OCI-LY7 (cell line): ENCODE measurements around the gene TENT5D. TPM values are rescaled to one million over a fixed set of nuclear protein-coding genes. Genes with fewer than 3 reads are reported as not detected.

Experiments used
- BruUV-seq: library from RNA; stranded (reverse); fragments of 400-500 nt; replicated peaks from 2 replicates; lab custom pipeline; 2021; lab: Mats Ljungman, UMichigan
- CTCF ChIA-PET: fragments of 300-600 bp; sonication (Branson Sonifier 250); formaldehyde crosslinking; loops from one replicate; lab custom pipeline; 2022; ENCODE audit warnings: antibody characterized with exemption; ENCODE audit not compliant: unreplicated experiment; lab: Charles Lee
- POLR2A ChIA-PET: fragments of 300-600 bp; sonication (Branson Sonifier 250); formaldehyde crosslinking; loops from one replicate; lab custom pipeline; 2022; ENCODE audit warnings: antibody characterized with exemption; lab: Charles Lee
- DNase-seq: peaks from one replicate; pipeline ENCODE4 v3.0.0-alpha.2; 2015; ENCODE audit warnings: low spot score
- H2AFZ ChIP-seq: fragments of 200-600 bp; sonication (generic), shearing (Covaris generic); 2 replicates; pipeline ENCODE4 v1.6.1; 2014; ENCODE audit warnings: mild to moderate bottlenecking, antibody characterized with exemption, low read length, moderate library complexity
- H3K27ac ChIP-seq: fragments of 200-600 bp; sonication (generic); 2 replicates; pipeline ENCODE4 v1.5.1; 2014; ENCODE audit warnings: mixed run types, low read depth, mild to moderate bottlenecking, moderate library complexity, low read length, inconsistent platforms; ENCODE audit not compliant: poor library complexity, severe bottlenecking
- H3K36me3 ChIP-seq: fragments of 200-600 bp; sonication (generic); 2 replicates; pipeline ENCODE4 v1.6.1; 2014; ENCODE audit warnings: mild to moderate bottlenecking, antibody characterized with exemption, low read length, moderate library complexity, mixed read lengths; ENCODE audit not compliant: insufficient read depth
- H3K4me1 ChIP-seq: fragments of 200-600 bp; sonication (generic); 2 replicates; pipeline ENCODE4 v1.5.1; 2014; ENCODE audit warnings: mild to moderate bottlenecking, low read length; ENCODE audit not compliant: insufficient read depth, poor library complexity, severe bottlenecking
- H3K4me2 ChIP-seq: fragments of 200-600 bp; sonication (generic); 2 replicates; pipeline ENCODE4 v1.6.1; 2014; ENCODE audit warnings: mild to moderate bottlenecking, low read length
- H3K4me3 ChIP-seq: fragments of 200-600 bp; sonication (generic); 2 replicates; pipeline ENCODE4 v1.5.1; 2014; ENCODE audit warnings: mild to moderate bottlenecking, low read depth, low read length; ENCODE audit not compliant: poor library complexity, severe bottlenecking
- H3K79me2 ChIP-seq: fragments of 200-600 bp; sonication (generic); 2 replicates; pipeline ENCODE4 v1.6.1; 2016; ENCODE audit warnings: low read depth, mild to moderate bottlenecking, low read length, moderate library complexity, mixed read lengths; ENCODE audit not compliant: insufficient read depth
- H3K9me2 ChIP-seq: fragments of 200-600 bp; sonication (generic); 2 replicates; pipeline ENCODE4 v1.6.1; 2016; ENCODE audit warnings: mild to moderate bottlenecking, low read length, mixed read lengths; ENCODE audit not compliant: insufficient read depth
- H3K9me3 ChIP-seq: fragments of 200-600 bp; sonication (generic); 2 replicates; pipeline ENCODE4 v1.6.1; 2014; ENCODE audit warnings: mild to moderate bottlenecking, mixed run types, low read length, mixed read lengths
- H4K20me1 ChIP-seq: fragments of 200-600 bp; sonication (generic); 2 replicates; pipeline ENCODE4 v1.6.1; 2014; ENCODE audit warnings: mild to moderate bottlenecking, antibody characterized with exemption, low read length, moderate library complexity, mixed read lengths; ENCODE audit not compliant: insufficient read depth
- EZH2phosphoT487 ChIP-seq: fragments of 200-600 bp; sonication (generic); IDR thresholded peaks from 2 replicates; pipeline ENCODE4 v1.6.1; 2018; ENCODE audit warnings: low read depth, borderline replicate concordance, mild to moderate bottlenecking, mixed run types, antibody characterized with exemption, low read length, moderate library complexity, mixed read lengths
- intact Hi-C: fragments of 100-400 bp; cut with micrococcal nuclease; formaldehyde crosslinking; loops from one replicate; pipeline ENCODE4 v1.10.0; 2022; ENCODE audit not compliant: unreplicated experiment
- total RNA-seq, 2 experiments: library from RNA; depleted of rRNA in 1 of 2; stranded (reverse); fragments of >200 nt in 1 of 2; shearing (Covaris generic) in 1 of 2; gene quantifications; 2 replicates each; pipeline ENCODE4 v1.2.3, GENCODE V29; 2014 to 2022
- TF ChIP-seq, protein P1 (sequence below): fragments of 200-600 bp; sonication (generic); conservative IDR thresholded peaks from 2 replicates; pipeline ENCODE4 v1.5.1; 2014; ENCODE audit warnings: mild to moderate bottlenecking, antibody characterized with exemption, low read length, moderate library complexity, mixed read lengths

Gene TENT5D
- total RNA-seq, 2 experiments from 2014 or later: not detected

DNA sequence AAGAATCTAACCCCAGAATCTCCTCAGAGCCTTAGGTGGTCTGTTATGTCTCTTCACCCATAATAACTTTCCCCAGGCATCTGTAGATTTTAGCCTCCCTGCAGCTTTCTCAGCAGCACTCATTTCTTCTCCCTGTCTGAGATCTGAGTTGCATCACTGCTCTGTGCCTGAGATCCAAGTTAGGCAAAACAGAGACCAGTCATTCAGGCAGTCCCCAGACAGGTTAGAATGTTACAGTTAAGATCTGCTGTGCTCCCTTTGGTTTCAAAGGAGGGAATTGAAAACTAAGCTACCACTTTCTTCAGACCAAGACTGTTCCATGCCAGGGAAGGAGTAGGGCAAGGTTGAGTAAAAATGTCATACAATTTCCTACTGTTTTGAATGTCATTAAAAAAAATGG, 65.3 kb downstream of the TENT5D start:
- intact Hi-C loops: no loop called here
- Histone ChIP-seq H3K27ac (no peak overlapping the region), H3K79me2 (no peaks in the 10 kb centered on the region), H3K4me2 (no peak overlapping the region), H3K9me2 (no peaks in the 10 kb centered on the region), H4K20me1 (no peaks in the 10 kb centered on the region), H3K4me3 (no peak overlapping the region), H2AFZ (no peak overlapping the region), H3K9me3 (no peaks in the 10 kb centered on the region), H3K4me1 (no peaks in the 10 kb centered on the region), H3K36me3 (no peaks in the 10 kb centered on the region)
- ChIA-PET CTCF (no interaction called here), POLR2A (no interaction called here)
- no peak for DNase-seq
- no TSS peak for BruUV-seq
- TF ChIP-seq EZH2phosphoT487: no peak
- TF ChIP-seq, protein P1, sequence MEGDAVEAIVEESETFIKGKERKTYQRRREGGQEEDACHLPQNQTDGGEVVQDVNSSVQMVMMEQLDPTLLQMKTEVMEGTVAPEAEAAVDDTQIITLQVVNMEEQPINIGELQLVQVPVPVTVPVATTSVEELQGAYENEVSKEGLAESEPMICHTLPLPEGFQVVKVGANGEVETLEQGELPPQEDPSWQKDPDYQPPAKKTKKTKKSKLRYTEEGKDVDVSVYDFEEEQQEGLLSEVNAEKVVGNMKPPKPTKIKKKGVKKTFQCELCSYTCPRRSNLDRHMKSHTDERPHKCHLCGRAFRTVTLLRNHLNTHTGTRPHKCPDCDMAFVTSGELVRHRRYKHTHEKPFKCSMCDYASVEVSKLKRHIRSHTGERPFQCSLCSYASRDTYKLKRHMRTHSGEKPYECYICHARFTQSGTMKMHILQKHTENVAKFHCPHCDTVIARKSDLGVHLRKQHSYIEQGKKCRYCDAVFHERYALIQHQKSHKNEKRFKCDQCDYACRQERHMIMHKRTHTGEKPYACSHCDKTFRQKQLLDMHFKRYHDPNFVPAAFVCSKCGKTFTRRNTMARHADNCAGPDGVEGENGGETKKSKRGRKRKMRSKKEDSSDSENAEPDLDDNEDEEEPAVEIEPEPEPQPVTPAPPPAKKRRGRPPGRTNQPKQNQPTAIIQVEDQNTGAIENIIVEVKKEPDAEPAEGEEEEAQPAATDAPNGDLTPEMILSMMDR: no peak

DNA sequence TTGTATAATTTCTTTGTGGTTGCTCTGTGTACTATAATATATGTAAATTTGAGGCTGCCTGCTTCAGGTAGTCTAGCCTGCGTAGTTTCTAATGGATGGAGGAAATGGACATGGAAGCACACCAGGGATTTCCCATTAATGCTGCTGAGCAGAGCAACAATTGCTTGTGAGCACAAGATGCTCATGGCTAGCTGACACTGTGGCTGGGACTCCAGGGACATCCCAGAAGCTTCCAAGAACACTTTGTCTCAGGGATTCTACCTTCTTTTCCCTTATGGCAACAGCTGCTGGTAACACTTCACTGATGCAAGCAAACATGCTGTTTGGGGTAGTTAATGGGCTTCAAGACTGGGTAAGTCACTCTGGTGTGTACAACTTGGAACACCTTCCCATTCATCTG, 66.1 kb downstream of the TENT5D start:
- Histone ChIP-seq H3K9me3 (no peaks in the 10 kb centered on the region), H3K4me1 (no peaks in the 10 kb centered on the region), H3K4me3 (no peak overlapping the region), H2AFZ (no peak overlapping the region), H3K79me2 (no peaks in the 10 kb centered on the region), H3K36me3 (no peaks in the 10 kb centered on the region), H3K9me2 (no peaks in the 10 kb centered on the region), H4K20me1 (no peaks in the 10 kb centered on the region), H3K4me2 (no peak overlapping the region), H3K27ac (no peak overlapping the region)
- CTCF ChIA-PET: no interaction called here
- POLR2A ChIA-PET: no interaction called here
- TF ChIP-seq EZH2phosphoT487: no peak
- no TSS peak for BruUV-seq
- intact Hi-C loops: no loop called here
- DNase-seq: no peak

DNA sequence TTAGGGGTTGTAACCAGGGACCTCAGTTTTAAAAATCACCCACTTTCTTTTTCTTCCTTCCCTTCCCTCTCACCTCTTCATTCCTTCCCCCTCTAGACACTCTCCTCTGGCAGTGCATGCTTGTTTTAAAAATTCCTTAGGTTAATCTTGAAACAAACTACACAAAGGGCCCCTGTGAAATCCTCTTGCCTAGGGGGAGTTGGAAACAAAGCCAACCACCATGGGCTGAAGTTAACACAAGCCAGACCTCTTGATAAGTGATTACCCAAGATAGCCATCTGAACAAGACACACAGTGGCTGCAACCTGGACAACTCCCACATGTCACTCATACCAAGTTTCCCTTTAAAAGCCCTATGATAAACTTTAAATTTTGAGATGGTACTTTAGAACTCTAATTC, 68.9 kb downstream of the TENT5D start:
- H2AFZ ChIP-seq: no peak overlapping the region
- ChIA-PET POLR2A (no interaction called here), CTCF (no interaction called here)
- DNase-seq: no peak
- no peaks in the 10 kb centered on the region for H3K36me3 ChIP-seq
- no peak overlapping the region for H3K4me3 ChIP-seq
- no peaks in the 10 kb centered on the region for H3K79me2 ChIP-seq
- intact Hi-C loops: no loop called here
- H3K9me2 ChIP-seq: no peaks in the 10 kb centered on the region
- no peak overlapping the region for H3K4me2 ChIP-seq
- no peaks in the 10 kb centered on the region for H4K20me1 ChIP-seq
- no TSS peak for BruUV-seq
- H3K27ac ChIP-seq: no peak overlapping the region
- no peaks in the 10 kb centered on the region for H3K9me3 ChIP-seq
- no peak for TF ChIP-seq EZH2phosphoT487
- no peaks in the 10 kb centered on the region for H3K4me1 ChIP-seq
